Esophagus squamous epithelium (tissue), 5 donors: ENCODE data around the gene TRIM68. TPM values are rescaled to one million over a fixed set of nuclear protein-coding genes. Genes with fewer than 3 reads are reported as not detected.

ENCODE experiments used
- DNase-seq: peaks from one replicate; lab custom pipeline; 2025; lab: John Stamatoyannopoulos, UW
- H3K27ac ChIP-seq, 4 donors: fragments of 200-600 bp; sonication (generic); one replicate each; pipeline ENCODE4 v1.5.1; 2016 to 2019; ENCODE audit warnings: mild to moderate bottlenecking in 1 of 4
- H3K27me3 ChIP-seq, 4 donors: fragments of 200-600 bp; sonication (generic); 1 replicate in 3 of 4; 2 replicates in 1 of 4; pipeline versions ENCODE4 v1.5.1 to v1.6.0; 2017 to 2021; ENCODE audit warnings: antibody characterized with exemption in 1 of 4
- H3K36me3 ChIP-seq, 3 donors: fragments of 200-600 bp; sonication (generic); one replicate each; pipeline ENCODE4 v1.5.1; 2016 to 2019
- H3K4me1 ChIP-seq, 3 donors: fragments of 200-600 bp; sonication (generic); one replicate each; pipeline ENCODE4 v1.5.1; 2017 to 2019
- H3K4me3 ChIP-seq, 4 donors: fragments of 200-600 bp; sonication (generic); 1 replicate in 3 of 4; 2 replicates in 1 of 4; pipeline ENCODE4 v1.5.1; 2016 to 2019; ENCODE audit warnings: mild to moderate bottlenecking in 2 of 4, moderate library complexity in 1 of 4
- H3K9me3 ChIP-seq, 3 donors: fragments of 200-600 bp; sonication (generic); one replicate each; pipeline ENCODE4 v1.5.1; 2016 to 2019
- POLR2A ChIP-seq, 4 donors: fragments of 450-650 bp; IDR thresholded peaks; one replicate each; pipeline ENCODE4 v1.6.1; 2017; ENCODE audit warnings: antibody characterized with exemption in 4 of 4, mild to moderate bottlenecking in 4 of 4, moderate library complexity in 3 of 4
- WGBS, 2 donors: methylation state at CpG; one replicate each; pipeline ENCODE4 v1.1.5; 2018; 5-methylcytosine and 5-hydroxymethylcytosine counted together
- intact Hi-C: fragments of 100-400 bp; cut with DNase I; formaldehyde crosslinking; loops from one replicate; pipeline ENCODE4 v1.15.0; 2022
- total RNA-seq, 4 donors: library from RNA; depleted of rRNA; stranded (reverse); fragments of >200 nt; gene quantifications; one replicate each; pipeline ENCODE4 v1.1.0, GENCODE V29; 2016
- TF ChIP-seq, protein P1 (sequence below), 6 experiments: fragments of 450-650 bp in 4 of 6; fragments of 200-600 bp in 2 of 6; sonication (generic) in 2 of 6; IDR thresholded peaks; one replicate each; pipeline ENCODE4 v1.5.1; 2016 to 2019; ENCODE audit warnings: antibody characterized with exemption in 6 of 6, mild to moderate bottlenecking in 4 of 6, moderate library complexity in 4 of 6
- donor health status: DM: yes; HTN: yes; CAD: no.

TRIM68 gene
- total RNA-seq, 4 donors from 2014 or later, result 6.2 to 12.1 (median 10.0) TPM

DNA sequence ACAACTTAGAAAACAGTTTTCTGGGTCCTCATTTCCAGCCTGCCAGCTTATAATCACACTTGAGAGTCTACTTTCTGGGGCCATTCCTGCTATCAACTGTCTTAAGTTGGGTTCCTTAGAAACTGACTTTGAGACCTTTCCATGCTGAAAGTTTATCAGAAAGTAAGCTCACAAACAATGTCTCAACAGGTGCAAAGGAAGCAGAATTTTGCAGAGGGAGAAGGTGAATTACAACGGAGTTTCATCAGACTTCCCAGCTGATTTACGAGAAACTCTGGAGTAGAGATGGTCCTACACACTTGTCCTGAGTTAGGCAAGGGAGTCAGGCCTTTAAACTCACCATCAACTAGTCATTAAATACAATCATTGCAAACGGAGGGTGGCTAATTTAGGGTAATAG lies 31.2 kb downstream of the TRIM68 start:
- Histone ChIP-seq H3K27ac (no peak overlapping the region), H3K9me3 (no peaks in the 10 kb centered on the region), H3K4me3 (no peak overlapping the region), H3K36me3 (no peaks in the 10 kb centered on the region), H3K4me1 (no peaks in the 10 kb centered on the region), H3K27me3 (peaks cover 0 to 6% (median 0%) of the 10 kb centered on the region in 4 donors)
- TF ChIP-seq, protein P1, sequence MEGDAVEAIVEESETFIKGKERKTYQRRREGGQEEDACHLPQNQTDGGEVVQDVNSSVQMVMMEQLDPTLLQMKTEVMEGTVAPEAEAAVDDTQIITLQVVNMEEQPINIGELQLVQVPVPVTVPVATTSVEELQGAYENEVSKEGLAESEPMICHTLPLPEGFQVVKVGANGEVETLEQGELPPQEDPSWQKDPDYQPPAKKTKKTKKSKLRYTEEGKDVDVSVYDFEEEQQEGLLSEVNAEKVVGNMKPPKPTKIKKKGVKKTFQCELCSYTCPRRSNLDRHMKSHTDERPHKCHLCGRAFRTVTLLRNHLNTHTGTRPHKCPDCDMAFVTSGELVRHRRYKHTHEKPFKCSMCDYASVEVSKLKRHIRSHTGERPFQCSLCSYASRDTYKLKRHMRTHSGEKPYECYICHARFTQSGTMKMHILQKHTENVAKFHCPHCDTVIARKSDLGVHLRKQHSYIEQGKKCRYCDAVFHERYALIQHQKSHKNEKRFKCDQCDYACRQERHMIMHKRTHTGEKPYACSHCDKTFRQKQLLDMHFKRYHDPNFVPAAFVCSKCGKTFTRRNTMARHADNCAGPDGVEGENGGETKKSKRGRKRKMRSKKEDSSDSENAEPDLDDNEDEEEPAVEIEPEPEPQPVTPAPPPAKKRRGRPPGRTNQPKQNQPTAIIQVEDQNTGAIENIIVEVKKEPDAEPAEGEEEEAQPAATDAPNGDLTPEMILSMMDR (IDR thresholded peaks at IDR 0.05), result no peak
- no peak for TF ChIP-seq POLR2A (IDR thresholded peaks at IDR 0.05)
- intact Hi-C loops, result no loop called here
- 56 to 70% methylated on average over 3 of the region's 3 CpGs for WGBS, 2 donors
- DNase-seq, result no peak

DNA sequence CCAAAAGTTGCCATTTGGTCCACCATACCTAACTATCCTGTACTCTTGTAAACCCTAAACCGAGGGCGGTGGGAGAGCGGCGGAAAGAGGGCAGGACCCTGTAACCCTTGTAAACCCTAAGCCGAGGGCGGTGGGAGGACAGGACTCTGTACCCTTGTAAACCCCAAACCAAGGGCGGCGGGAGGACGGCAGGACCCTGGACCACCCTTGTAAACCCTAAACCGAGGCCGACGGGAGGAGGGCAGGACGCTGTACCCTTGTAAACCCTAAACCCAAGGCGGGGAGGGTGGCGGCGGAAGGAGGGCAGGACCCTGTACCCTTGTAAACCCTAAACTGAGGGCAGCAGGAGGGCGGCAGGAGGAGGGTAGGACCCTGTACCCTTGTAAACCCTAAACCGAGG lies 39.0 kb downstream of the TRIM68 start:
- Histone ChIP-seq H3K9me3 (no peaks in the 10 kb centered on the region), H3K27me3 (no peaks in the 10 kb centered on the region), H3K36me3 (no peaks in the 10 kb centered on the region), H3K4me1 (no peaks in the 10 kb centered on the region), H3K4me3 (no peak overlapping the region), H3K27ac (no peak overlapping the region)
- 85 to 91% methylated on average over 4 to 16 of the region's 18 CpGs for WGBS, 2 donors
- intact Hi-C loops, result no loop called here
- DNase-seq, result no peak
- TF ChIP-seq, protein P1 (IDR thresholded peaks at IDR 0.05), result no peak
- TF ChIP-seq POLR2A (IDR thresholded peaks at IDR 0.05), result no peak

DNA sequence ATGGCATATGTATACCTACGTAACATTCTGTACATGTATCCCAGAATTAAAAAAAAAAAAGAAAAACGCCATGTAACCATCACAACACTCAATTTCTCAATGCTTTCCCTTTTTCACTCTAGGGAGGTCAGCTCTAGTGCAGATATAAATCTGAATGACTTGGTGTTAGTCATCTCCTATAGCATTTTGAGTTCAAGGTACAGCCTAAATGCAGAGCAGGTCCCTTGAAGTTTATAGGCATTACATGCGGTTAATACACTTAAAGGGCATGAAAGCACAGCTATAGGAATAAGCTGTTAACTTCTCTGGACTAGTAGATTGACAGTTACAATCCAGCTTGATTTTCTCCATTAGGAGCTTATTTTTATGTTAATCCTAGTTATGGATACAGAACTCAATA lies 42.7 kb downstream of the TRIM68 start:
- Histone ChIP-seq H3K27me3 (no peaks in the 10 kb centered on the region), H3K4me1 (peaks cover 0 to 7% (median 0%) of the 10 kb centered on the region in 3 donors), H3K36me3 (no peaks in the 10 kb centered on the region), H3K9me3 (no peaks in the 10 kb centered on the region), H3K27ac (no peak overlapping the region), H3K4me3 (no peak overlapping the region)
- DNase-seq, result no peak
- 83 to 86% methylated on average over 3 of the region's 3 CpGs for WGBS, 2 donors
- intact Hi-C loops, result no loop called here
- TF ChIP-seq POLR2A (IDR thresholded peaks at IDR 0.05), result no peak

DNA sequence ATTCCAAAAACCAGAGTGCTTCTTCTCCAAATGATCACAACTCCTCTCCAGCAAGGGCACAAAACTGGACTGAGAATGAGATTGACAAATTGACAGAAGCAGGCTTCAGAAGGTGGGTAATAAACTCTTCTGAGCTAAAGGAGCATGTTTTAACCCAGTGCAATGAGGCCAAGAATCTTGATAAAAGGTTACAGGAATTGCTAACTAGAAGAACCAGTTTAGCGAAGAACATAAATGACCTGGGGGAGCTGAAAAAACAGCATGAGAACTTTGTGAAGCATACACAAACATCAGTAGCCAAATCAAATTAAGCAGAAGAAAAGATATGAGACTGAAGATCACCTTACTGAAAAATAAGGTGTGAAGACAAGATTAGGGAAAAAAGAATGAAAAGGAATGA lies 47.6 kb downstream of the TRIM68 start:
- intact Hi-C loops, result no loop called here
- Histone ChIP-seq H3K4me3 (no peak overlapping the region), H3K4me1 (peaks cover 0 to 20% (median 7%) of the 10 kb centered on the region in 3 donors), H3K27ac (no peak overlapping the region), H3K36me3 (no peaks in the 10 kb centered on the region), H3K9me3 (no peaks in the 10 kb centered on the region), H3K27me3 (no peaks in the 10 kb centered on the region)
- no peak for DNase-seq
- TF ChIP-seq POLR2A (IDR thresholded peaks at IDR 0.05), result no peak
- TF ChIP-seq, protein P1 (IDR thresholded peaks at IDR 0.05), result no peak
- 55 to 59% methylated on average over 1 of the region's 1 CpG for WGBS, 2 donors

DNA sequence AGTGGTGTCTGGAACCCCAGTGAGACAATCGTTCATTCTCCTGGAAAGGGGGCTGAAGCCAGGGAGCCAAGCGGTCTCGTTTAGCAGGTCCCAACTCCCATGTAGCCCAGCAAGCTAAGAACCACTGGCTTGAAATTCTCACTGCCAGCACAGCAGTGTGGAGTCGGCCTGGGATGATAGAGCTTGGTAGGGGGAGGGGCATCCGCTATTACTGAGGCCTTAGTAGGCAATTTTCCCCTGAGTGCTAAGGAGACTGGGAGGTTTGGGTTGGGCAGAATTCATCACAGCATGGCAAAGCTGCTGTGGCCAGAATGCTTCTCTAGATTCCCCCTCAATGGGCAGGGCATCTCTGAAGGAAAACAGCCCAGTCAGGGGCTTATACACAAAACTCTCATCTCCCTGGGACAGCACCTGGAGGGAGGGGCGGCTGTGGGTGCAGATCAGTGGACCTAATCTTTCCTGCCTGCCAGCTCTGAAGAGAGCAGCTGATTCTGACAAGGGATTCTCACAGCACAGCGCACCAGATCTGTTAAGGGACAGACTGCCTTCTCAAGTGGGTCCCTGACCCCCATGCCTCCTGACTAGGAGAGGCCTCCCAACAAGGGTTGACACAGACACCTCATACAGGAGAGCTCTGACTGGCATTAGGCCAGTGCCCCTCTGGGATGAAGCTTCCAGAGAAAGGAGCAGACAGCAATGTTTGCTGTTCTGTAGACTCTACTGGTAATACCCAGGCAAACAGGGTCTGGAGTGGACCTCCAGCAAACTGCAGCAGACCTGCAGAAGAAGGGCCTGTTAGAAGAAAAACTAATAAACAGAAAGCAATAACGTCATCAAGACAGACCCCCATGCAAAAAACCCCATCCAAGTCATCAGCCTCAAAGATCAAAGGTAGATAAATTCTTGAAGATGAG lies 48.2 kb downstream of the TRIM68 start:
- TF ChIP-seq POLR2A (IDR thresholded peaks at IDR 0.05), result no peak
- TF ChIP-seq, protein P1 (IDR thresholded peaks at IDR 0.05), result no peak
- no peak overlapping the region for H3K27ac ChIP-seq
- 27 to 48% methylated on average over 1 to 3 of the region's 8 CpGs for WGBS, 2 donors
- H3K36me3 ChIP-seq, result no peaks in the 10 kb centered on the region
- H3K4me3 ChIP-seq, result no peak overlapping the region
- H3K4me1 ChIP-seq, result peaks cover 0 to 20% (median 7%) of the 10 kb centered on the region in 3 donors
- no peak for DNase-seq
- H3K27me3 ChIP-seq, result no peaks in the 10 kb centered on the region
- intact Hi-C loops, result no loop called here
- no peaks in the 10 kb centered on the region for H3K9me3 ChIP-seq
